Stomach (tissue), 19 donors: ENCODE results near the gene ADAMTS16. TPM values are rescaled to one million over a fixed set of nuclear protein-coding genes. Genes with fewer than 3 reads are reported as not detected.

Experiments
- DNase-seq, 2 donors: peaks; one replicate each; pipeline versions ENCODE4 v3.0.0 to v3.0.0-alpha.2; 2013 to 2019
- H3K27ac ChIP-seq, 5 donors: fragments of 200-600 bp in 4 of 5; sonication (generic) in 4 of 5; one replicate each; pipeline ENCODE4 v1.5.1; 2013 to 2019; ENCODE audit warnings: mild to moderate bottlenecking in 1 of 5, moderate library complexity in 1 of 5
- H3K27me3 ChIP-seq, 3 donors: fragments of 200-600 bp; sonication (generic); one replicate each; pipeline ENCODE4 v1.5.1; 2017 to 2019; ENCODE audit warnings: mixed run types in 1 of 3
- H3K36me3 ChIP-seq, 4 donors: fragments of 200-600 bp; sonication (generic); 1 replicate in 3 of 4; 2 replicates in 1 of 4; pipeline ENCODE4 v1.5.1; 2016 to 2019
- H3K4me1 ChIP-seq, 4 donors: fragments of 200-600 bp; sonication (generic); one replicate each; pipeline ENCODE4 v1.5.1; 2016 to 2019
- H3K4me3 ChIP-seq, 4 donors: fragments of 200-600 bp; sonication (generic) in 3 of 4; one replicate each; pipeline ENCODE4 v1.5.1; 2016 to 2019; ENCODE audit warnings: mild to moderate bottlenecking in 1 of 4
- H3K9me3 ChIP-seq, 4 donors: fragments of 200-600 bp; sonication (generic); one replicate each; pipeline ENCODE4 v1.5.1; 2016 to 2019
- EP300 ChIP-seq: sonication (generic); formaldehyde crosslinking; IDR thresholded peaks from one replicate; pipeline ENCODE4 v1.6.1; 2017; ENCODE audit warnings: antibody characterized with exemption
- POLR2A ChIP-seq, 4 donors: fragments of 450-650 bp; IDR thresholded peaks; one replicate each; pipeline ENCODE4 v1.6.1; 2016; ENCODE audit warnings: antibody characterized with exemption in 4 of 4, control low read depth in 2 of 4, mild to moderate bottlenecking in 1 of 4, moderate library complexity in 1 of 4
- POLR2AphosphoS5 ChIP-seq, 3 donors: sonication (generic); formaldehyde crosslinking; IDR thresholded peaks; one replicate each; pipeline ENCODE4 v1.6.1; 2016; ENCODE audit warnings: antibody characterized with exemption in 3 of 3
- WGBS, 5 donors: extraction: QIAGEN DNeasy Blood & Tissue Kit in 3 of 5; methylation state at CpG; one replicate each; pipeline versions ENCODE4 v1.1.5 to v1.1.7; 2013 to 2018; 5-methylcytosine and 5-hydroxymethylcytosine counted together
- intact Hi-C: fragments of 100-400 bp; cut with DNase I; formaldehyde crosslinking; loops from one replicate; pipeline ENCODE4 v1.15.1; 2023; ENCODE audit warnings: low total_unique reads
- long read RNA-seq, 10 donors: transcript quantifications; one replicate each; lab custom pipeline, GENCODE V29; 2026
- polyA plus RNA-seq, 3 donors: library from polyadenylated mRNA; stranded (reverse); fragments of 200-250 nt; gene quantifications; one replicate each; pipeline ENCODE4 v1.2.3, GENCODE V29; 2013
- total RNA-seq, 5 donors: library from RNA; depleted of rRNA; stranded (reverse); fragments of >200 nt; gene quantifications; one replicate each; pipeline versions ENCODE4 v1.1.0 to v1.2.3, GENCODE V29; 2014 to 2016
- TF ChIP-seq, protein P1 (sequence below), 7 experiments: fragments of 450-650 bp in 4 of 7; fragments of 200-600 bp in 3 of 7; sonication (generic) in 3 of 7; IDR thresholded peaks; one replicate each; pipeline ENCODE4 v1.5.1; 2016 to 2019; ENCODE audit warnings: antibody characterized with exemption in 7 of 7, control low read depth in 2 of 7, mild to moderate bottlenecking in 1 of 7
- donor health status: healthy with polysubstance abuse.
- donor health status: Bipolar disorder and iron deficiency.
- donor health status: healthy.

The ADAMTS16 gene, protein sequence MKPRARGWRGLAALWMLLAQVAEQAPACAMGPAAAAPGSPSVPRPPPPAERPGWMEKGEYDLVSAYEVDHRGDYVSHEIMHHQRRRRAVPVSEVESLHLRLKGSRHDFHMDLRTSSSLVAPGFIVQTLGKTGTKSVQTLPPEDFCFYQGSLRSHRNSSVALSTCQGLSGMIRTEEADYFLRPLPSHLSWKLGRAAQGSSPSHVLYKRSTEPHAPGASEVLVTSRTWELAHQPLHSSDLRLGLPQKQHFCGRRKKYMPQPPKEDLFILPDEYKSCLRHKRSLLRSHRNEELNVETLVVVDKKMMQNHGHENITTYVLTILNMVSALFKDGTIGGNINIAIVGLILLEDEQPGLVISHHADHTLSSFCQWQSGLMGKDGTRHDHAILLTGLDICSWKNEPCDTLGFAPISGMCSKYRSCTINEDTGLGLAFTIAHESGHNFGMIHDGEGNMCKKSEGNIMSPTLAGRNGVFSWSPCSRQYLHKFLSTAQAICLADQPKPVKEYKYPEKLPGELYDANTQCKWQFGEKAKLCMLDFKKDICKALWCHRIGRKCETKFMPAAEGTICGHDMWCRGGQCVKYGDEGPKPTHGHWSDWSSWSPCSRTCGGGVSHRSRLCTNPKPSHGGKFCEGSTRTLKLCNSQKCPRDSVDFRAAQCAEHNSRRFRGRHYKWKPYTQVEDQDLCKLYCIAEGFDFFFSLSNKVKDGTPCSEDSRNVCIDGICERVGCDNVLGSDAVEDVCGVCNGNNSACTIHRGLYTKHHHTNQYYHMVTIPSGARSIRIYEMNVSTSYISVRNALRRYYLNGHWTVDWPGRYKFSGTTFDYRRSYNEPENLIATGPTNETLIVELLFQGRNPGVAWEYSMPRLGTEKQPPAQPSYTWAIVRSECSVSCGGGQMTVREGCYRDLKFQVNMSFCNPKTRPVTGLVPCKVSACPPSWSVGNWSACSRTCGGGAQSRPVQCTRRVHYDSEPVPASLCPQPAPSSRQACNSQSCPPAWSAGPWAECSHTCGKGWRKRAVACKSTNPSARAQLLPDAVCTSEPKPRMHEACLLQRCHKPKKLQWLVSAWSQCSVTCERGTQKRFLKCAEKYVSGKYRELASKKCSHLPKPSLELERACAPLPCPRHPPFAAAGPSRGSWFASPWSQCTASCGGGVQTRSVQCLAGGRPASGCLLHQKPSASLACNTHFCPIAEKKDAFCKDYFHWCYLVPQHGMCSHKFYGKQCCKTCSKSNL
- total RNA-seq (10 to 100 TPM in 1 of 5 donors, under 1 TPM in 1, not detected in 3; 0.29 to 12.7 TPM), polyA plus RNA-seq (not detected)
- long read RNA-seq, donor 1: 0 reads
- long read RNA-seq, donor 2: 0 reads
- long read RNA-seq, donor 3: 0 reads
- long read RNA-seq, donor 4: 0 reads
- long read RNA-seq, donor 5: 0 reads
- long read RNA-seq, donor 6, partial matches to known transcripts: 0 of 1 reads
- long read RNA-seq, donor 6, other reads (novel, unspliced or antisense): 0 of 1 reads
- long read RNA-seq, donor 7, full-length matches to known transcripts: 1 of 1 reads
- long read RNA-seq, donor 7, partial matches to known transcripts: 0 of 1 reads
- long read RNA-seq, donor 7, other reads (novel, unspliced or antisense): 0 of 1 reads
- long read RNA-seq, donor 8: 0 reads
- long read RNA-seq, donor 9: 0 reads
- long read RNA-seq, donor 10: 0 reads

DNA sequence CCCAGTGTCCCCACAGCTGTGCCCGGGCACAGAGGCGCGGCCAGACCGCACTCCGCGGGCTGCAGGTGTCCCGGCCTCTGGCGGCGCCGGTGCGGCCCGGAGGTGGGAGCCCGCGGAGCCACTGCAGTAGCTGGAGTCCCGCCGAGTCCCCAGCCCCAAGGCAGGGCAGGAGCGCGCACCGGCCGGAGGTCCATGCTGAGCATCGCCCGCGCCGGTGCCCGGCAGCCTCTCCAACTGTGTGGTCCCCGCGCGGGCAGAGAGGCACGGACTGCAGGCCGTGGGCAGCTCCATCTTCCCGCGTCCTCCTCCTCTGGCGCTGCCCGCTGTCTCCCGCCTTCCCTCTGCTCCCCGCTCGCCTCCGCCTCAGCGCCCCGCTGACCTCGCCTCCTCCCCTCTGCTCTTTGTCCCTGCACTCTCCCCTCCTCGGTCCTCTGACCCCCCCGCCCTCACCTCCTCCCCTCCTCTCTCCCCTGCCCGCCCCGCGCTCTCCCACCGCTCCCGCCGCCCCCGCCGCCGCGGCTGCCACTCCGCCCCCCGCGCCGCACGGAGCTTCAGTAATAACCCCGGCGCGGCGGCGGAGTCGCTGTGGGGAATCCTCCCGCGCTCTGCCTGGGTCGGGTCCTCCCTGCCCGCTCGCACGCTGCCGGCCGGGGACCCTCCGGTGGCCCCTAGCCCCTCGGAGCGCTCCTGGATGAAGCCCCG lies at the start of gene ADAMTS16:
Gene ADAMTS16 (plus strand): TSS at position 554 of the 702 bp plus-strand sequence. CDS start 138 bp downstream, at position 692.
- Histone ChIP-seq H3K9me3 (no peaks in the 10 kb centered on the region), H3K27ac (peak within 1 kb of the TSS in 1 of 5 donors; percentile 49), H3K4me3 (peak within 1 kb of the TSS; percentile 34 to 46 (median 36)), H3K36me3 (no peaks in the 10 kb centered on the region), H3K27me3 (peaks cover 13 to 45% (median 24%) of the 10 kb centered on the region in 3 donors), H3K4me1 (peaks cover 15 to 35% (median 22%) of the 10 kb centered on the region in 4 donors)
- peak in 1 of 2 donors; percentile 40 for DNase-seq
- intact Hi-C loops: loop anchor here (5.0 kb wide), 1 partner anchor 257 kb away; no protein-coding TSS in a partner anchor
- TF ChIP-seq POLR2AphosphoS5 (IDR thresholded peaks at IDR 0.05): no peak
- no peak for TF ChIP-seq EP300
- no peak for TF ChIP-seq POLR2A (IDR thresholded peaks at IDR 0.05)
- TF ChIP-seq, protein P1, sequence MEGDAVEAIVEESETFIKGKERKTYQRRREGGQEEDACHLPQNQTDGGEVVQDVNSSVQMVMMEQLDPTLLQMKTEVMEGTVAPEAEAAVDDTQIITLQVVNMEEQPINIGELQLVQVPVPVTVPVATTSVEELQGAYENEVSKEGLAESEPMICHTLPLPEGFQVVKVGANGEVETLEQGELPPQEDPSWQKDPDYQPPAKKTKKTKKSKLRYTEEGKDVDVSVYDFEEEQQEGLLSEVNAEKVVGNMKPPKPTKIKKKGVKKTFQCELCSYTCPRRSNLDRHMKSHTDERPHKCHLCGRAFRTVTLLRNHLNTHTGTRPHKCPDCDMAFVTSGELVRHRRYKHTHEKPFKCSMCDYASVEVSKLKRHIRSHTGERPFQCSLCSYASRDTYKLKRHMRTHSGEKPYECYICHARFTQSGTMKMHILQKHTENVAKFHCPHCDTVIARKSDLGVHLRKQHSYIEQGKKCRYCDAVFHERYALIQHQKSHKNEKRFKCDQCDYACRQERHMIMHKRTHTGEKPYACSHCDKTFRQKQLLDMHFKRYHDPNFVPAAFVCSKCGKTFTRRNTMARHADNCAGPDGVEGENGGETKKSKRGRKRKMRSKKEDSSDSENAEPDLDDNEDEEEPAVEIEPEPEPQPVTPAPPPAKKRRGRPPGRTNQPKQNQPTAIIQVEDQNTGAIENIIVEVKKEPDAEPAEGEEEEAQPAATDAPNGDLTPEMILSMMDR (IDR thresholded peaks at IDR 0.05): no peak
- WGBS, 5 donors: 2 to 3% (median 2%) methylated on average over 35 to 75 of the region's 76 CpGs

DNA sequence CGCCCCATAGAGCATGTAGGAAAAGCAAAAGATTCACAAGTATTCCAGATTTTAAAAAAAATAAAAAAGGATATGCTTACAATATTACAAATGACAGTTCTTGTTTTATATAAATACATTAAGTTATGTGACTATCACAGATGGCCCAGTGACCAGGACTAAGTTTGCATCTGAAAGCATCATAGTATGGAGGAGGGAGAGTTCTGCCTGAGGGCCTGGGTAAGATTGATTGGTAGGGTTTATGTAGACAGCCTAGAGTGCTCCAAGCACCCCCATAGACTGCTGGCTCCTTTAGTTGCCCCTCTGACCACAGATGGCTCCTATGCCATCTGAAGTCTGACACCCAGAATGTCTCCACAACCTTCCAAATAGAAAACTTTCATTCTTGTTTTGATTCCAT lies 48.0 kb upstream of the ADAMTS16 start:
- intact Hi-C loops: no loop called here
- H3K4me3 ChIP-seq: no peak overlapping the region
- no peaks in the 10 kb centered on the region for H3K36me3 ChIP-seq
- H3K4me1 ChIP-seq: no peaks in the 10 kb centered on the region
- no peaks in the 10 kb centered on the region for H3K27me3 ChIP-seq
- TF ChIP-seq, protein P1 (IDR thresholded peaks at IDR 0.05): no peak
- TF ChIP-seq EP300 (no peak), POLR2AphosphoS5 (IDR thresholded peaks at IDR 0.05) (no peak), POLR2A (IDR thresholded peaks at IDR 0.05) (no peak)
- WGBS, 5 donors: 5 to 58% (median 52%) methylated on average over 1 of the region's 1 CpG
- no peak for DNase-seq
- H3K27ac ChIP-seq: no peak overlapping the region
- peaks cover 0 to 3% (median 0%) of the 10 kb centered on the region in 4 donors for H3K9me3 ChIP-seq

DNA sequence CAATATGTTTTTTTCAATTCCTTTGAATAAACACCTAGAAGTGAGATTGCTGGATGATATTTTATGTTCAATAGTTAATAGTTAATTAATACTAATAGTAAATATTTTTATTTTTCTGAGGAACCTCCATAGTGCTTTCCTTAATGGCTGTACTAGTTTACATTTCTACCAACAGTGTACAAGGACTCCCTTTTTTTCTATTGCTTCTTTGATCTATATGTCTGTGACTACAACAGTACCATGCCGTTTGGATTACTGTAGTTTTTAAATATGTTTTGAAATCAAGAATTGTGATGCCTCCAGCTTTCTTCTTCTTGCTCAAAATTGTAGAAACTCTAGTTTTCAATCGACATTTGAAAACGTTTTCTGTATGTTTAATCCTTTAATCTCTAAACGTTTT lies 39.5 kb upstream of the ADAMTS16 start:
- DNase-seq: no peak
- no peaks in the 10 kb centered on the region for H3K27me3 ChIP-seq
- no peak overlapping the region for H3K27ac ChIP-seq
- no peaks in the 10 kb centered on the region for H3K36me3 ChIP-seq
- TF ChIP-seq, protein P1 (IDR thresholded peaks at IDR 0.05): no peak
- no peak for TF ChIP-seq EP300
- H3K9me3 ChIP-seq: no peaks in the 10 kb centered on the region
- H3K4me1 ChIP-seq: no peaks in the 10 kb centered on the region
- intact Hi-C loops: no loop called here
- 78 to 83% (median 80%) methylated on average over 4 of the region's 4 CpGs for WGBS, 5 donors
- H3K4me3 ChIP-seq: no peak overlapping the region
